Measurements from ENCODE around the gene GALNT15.

GALNT15 gene

DNA sequence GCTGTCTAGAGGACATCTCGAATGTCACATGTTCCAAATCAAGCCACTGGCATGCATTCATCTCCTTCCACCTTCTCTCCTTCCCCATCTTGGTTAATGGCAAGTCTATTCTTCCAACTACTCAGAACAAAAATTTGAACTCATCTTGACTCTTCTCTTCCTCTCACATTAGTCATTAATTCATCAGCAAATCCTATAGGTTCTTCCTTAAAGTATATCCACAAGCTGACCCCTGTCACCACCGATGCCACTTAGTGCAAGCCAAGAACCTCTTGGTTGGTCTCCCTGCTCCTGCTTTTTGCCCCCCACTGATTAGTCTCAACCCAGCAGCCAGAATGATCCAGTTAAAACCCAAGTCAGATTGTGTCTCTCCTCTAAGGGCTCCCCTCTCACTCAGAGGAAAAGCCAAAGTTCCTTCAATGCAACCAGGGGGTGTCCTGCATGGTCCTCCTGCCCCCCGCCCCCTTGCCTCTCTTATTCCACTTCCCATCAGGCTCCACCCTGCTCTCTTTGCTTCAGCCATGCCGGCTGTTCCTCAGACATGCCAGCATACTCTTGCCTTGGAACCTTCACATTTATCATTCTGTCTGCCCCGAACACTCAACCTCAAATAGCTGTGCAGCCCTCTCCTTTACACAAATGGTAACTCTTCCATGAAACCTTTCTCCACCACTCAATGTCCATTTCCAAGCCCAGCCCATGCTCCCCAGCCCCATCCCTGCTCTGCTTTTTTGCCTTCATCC lies 1.0 kb upstream of the GALNT15 start:
- H3K27ac Mint-ChIP-seq (ENCODE audit: low read depth), result no peak overlapping the region
- ATAC-seq (replicated peaks; ENCODE audit: extremely low read depth, poor library complexity, severe bottlenecking), result no peak
- H3K36me3 Mint-ChIP-seq (ENCODE audit: insufficient read depth), result no peaks in the 10 kb centered on the region
- no peak for DNase-seq (ENCODE audit: low spot score in 2 of 2)
- peaks cover 2% of the 10 kb centered on the region for H3K4me1 Mint-ChIP-seq
- H3K9me3 Mint-ChIP-seq, result no peaks in the 10 kb centered on the region
- peaks cover 48% of the 10 kb centered on the region for H3K27me3 Mint-ChIP-seq
- H3K4me3 Mint-ChIP-seq, result no peak overlapping the region

DNA sequence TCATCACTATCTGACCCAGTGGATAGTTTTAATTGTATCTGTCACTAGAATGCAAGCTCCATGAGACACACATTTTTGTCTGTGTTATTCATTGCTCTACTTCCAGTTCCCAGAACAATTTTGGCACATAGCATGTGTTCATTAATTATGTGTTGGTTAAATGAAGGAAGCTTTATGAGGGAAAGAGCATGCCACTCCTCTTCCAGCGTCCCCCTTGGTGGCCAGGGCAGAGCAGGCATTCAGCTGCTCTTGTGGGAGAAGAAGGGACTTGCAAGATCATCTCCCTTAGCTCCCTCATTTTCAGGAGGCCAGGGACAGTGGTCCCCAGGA lies 489 bp upstream of the GALNT15 start:
- Mint-ChIP-seq H3K27me3 (peaks cover 53% of the 10 kb centered on the region), H3K27ac (ENCODE audit: low read depth) (no peak overlapping the region), H3K9me3 (no peaks in the 10 kb centered on the region), H3K36me3 (ENCODE audit: insufficient read depth) (no peaks in the 10 kb centered on the region), H3K4me1 (peaks cover 8% of the 10 kb centered on the region), H3K4me3 (no peak overlapping the region)
- DNase-seq (ENCODE audit: low spot score in 2 of 2), result no peak
- no peak for ATAC-seq (replicated peaks; ENCODE audit: extremely low read depth, poor library complexity, severe bottlenecking)

DNA sequence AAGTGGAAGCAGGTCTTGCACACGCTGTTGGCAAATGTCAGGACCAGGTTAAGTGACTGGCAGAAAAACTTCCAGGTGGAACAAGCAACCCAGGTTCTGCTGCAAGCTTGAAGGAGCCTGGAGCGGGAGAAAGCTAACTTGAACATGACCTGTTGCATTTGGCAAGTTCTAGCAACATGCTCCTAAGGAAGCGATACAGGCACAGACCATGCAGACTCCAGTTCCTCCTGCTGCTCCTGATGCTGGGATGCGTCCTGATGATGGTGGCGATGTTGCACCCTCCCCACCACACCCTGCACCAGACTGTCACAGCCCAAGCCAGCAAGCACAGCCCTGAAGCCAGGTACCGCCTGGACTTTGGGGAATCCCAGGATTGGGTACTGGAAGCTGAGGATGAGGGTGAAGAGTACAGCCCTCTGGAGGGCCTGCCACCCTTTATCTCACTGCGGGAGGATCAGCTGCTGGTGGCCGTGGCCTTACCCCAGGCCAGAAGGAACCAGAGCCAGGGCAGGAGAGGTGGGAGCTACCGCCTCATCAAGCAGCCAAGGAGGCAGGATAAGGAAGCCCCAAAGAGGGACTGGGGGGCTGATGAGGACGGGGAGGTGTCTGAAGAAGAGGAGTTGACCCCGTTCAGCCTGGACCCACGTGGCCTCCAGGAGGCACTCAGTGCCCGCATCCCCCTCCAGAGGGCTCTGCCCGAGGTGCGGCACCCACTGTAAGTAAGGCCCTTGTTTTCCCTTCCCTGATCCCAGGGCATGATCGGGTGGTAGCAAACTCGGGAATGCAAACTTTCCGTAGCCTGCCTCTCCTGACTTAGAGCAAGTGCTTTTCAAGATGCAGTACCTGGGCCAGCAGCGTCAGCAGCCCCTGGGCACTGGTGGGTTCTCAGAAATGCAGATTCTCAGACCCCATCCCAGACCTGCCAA lies 759 bp downstream of the GALNT15 start:
- Mint-ChIP-seq H3K4me1 (peaks cover 9% of the 10 kb centered on the region), H3K4me3 (no peak overlapping the region), H3K27ac (ENCODE audit: low read depth) (no peak overlapping the region), H3K27me3 (peaks cover 57% of the 10 kb centered on the region), H3K9me3 (no peaks in the 10 kb centered on the region), H3K36me3 (ENCODE audit: insufficient read depth) (no peaks in the 10 kb centered on the region)
- DNase-seq (ENCODE audit: low spot score in 2 of 2), result no peak
- ATAC-seq (replicated peaks; ENCODE audit: extremely low read depth, poor library complexity, severe bottlenecking), result no peak

DNA sequence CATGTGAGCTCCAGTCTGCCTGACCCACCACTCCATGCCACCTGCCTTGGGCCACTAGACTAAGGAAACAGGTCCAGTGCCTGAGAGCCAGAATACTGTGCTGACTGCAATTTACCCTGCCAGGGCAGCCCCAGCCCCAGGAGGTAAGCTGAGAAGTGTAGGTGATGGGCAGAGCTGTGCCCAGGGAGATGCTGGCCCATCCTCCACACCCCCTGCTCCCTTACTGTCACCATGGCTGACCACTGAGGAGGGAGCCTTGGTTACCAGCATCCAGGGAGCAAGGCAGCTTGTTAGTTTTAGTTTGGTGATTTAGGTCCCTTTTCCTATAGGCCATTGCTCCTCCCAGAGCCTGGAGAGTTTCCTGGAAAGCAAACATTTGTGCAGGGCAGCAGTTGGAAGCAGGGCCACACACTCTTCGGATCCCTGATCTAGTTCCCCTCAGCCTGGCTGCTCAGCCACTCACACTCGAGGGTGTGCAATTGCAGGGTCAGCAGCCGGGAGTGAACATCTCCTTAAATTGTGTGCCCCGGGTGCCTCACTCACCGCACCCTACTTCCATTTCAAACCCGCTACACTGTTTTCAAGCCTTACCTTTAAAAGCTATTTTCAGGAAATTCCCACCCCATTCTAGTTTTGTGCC lies 2.0 kb downstream of the GALNT15 start:
- Mint-ChIP-seq H3K4me3 (no peak overlapping the region), H3K4me1 (peaks cover 9% of the 10 kb centered on the region), H3K36me3 (ENCODE audit: insufficient read depth) (no peaks in the 10 kb centered on the region), H3K27ac (ENCODE audit: low read depth) (no peak overlapping the region), H3K27me3 (peaks cover 53% of the 10 kb centered on the region), H3K9me3 (no peaks in the 10 kb centered on the region)
- no peak for DNase-seq (ENCODE audit: low spot score in 2 of 2)
- ATAC-seq (replicated peaks; ENCODE audit: extremely low read depth, poor library complexity, severe bottlenecking), result no peak

DNA sequence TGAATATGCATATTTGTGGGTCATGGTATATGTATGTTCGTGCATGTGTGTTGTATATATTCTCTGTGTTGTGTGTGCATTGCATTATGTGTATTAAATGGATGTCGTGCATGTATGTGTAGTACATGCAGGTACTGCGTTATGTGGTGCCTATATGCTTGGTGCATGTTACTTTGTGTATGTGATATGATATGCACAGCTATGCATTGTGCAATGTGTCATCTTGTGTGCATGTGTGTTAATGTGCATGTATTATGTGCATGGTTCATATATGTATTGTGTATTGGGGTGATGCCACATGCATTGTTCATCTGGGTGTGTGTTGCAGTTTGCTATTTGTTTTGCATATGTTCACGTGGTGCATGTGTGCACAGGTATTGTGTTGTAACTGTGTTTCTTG lies 2.9 kb downstream of the GALNT15 start:
- Mint-ChIP-seq H3K9me3 (no peaks in the 10 kb centered on the region), H3K4me3 (no peak overlapping the region), H3K27ac (ENCODE audit: low read depth) (no peak overlapping the region), H3K36me3 (ENCODE audit: insufficient read depth) (no peaks in the 10 kb centered on the region), H3K27me3 (peaks cover 45% of the 10 kb centered on the region), H3K4me1 (peaks cover 9% of the 10 kb centered on the region)
- DNase-seq (ENCODE audit: low spot score in 2 of 2) (no peak), ATAC-seq (replicated peaks; ENCODE audit: extremely low read depth, poor library complexity, severe bottlenecking) (no peak)

DNA sequence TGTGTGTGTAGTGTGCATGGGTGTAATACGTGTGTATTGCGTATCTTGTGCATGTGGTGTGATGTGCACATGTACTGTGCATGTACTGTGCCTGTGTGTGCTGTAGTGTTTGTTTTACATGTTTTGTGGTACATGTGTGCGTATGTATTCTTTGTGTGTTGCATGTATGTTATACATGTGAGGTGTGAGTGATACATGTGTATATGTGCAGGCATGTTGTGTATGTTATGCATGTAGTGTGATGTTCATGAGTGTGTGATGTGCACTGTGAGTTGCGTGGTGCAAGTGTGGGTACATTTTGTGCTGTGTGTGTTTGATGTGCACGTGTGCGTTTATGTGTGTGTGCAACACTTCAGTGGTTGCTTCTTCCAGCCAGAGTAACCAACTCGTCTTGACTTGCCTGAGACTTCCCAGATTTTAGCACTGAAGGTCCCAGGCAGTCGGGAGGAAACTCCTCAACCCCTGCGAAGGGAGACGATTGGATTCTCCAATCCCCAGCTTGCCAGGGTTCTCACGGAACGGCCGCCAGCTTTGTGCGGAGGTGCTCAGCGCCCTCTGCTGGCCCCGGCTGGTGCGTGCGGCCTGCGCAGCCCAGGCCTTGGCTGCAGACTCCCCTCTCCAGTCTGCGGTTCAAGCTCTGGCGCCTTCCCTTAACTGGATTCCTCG lies 3.6 kb downstream of the GALNT15 start:
- H3K27ac Mint-ChIP-seq (ENCODE audit: low read depth), result no peak overlapping the region
- no peaks in the 10 kb centered on the region for H3K36me3 Mint-ChIP-seq (ENCODE audit: insufficient read depth)
- no peaks in the 10 kb centered on the region for H3K9me3 Mint-ChIP-seq
- H3K4me1 Mint-ChIP-seq, result peaks cover 9% of the 10 kb centered on the region
- no peak overlapping the region for H3K4me3 Mint-ChIP-seq
- peaks cover 45% of the 10 kb centered on the region for H3K27me3 Mint-ChIP-seq
- DNase-seq (ENCODE audit: low spot score in 2 of 2) (peak; percentile 27 to 36), ATAC-seq (replicated peaks; ENCODE audit: extremely low read depth, poor library complexity, severe bottlenecking) (peak; percentile 49)

DNA sequence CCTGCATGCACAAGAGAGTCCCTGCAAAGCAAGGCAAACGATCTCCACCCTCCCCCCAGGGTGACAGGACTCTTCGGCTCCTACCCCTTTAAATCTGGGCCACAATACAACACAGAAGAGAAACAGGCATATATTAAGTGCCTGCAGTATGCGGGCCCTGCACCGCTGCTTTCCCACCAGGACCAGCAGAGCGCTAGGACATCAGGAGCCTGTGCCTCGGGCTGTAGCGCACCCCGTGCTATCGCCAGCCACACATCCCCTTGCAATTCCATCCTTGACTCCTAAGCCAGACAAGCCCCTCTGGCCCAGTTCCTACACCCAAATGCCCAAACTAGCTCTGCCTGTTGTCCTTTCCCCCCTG lies 4.1 kb downstream of the GALNT15 start:
- Mint-ChIP-seq H3K27ac (ENCODE audit: low read depth) (no peak overlapping the region), H3K9me3 (no peaks in the 10 kb centered on the region), H3K36me3 (ENCODE audit: insufficient read depth) (no peaks in the 10 kb centered on the region), H3K4me1 (peaks cover 9% of the 10 kb centered on the region), H3K4me3 (no peak overlapping the region), H3K27me3 (peaks cover 43% of the 10 kb centered on the region)
- DNase-seq (ENCODE audit: low spot score in 2 of 2) (no peak), ATAC-seq (replicated peaks; ENCODE audit: extremely low read depth, poor library complexity, severe bottlenecking) (no peak)

DNA sequence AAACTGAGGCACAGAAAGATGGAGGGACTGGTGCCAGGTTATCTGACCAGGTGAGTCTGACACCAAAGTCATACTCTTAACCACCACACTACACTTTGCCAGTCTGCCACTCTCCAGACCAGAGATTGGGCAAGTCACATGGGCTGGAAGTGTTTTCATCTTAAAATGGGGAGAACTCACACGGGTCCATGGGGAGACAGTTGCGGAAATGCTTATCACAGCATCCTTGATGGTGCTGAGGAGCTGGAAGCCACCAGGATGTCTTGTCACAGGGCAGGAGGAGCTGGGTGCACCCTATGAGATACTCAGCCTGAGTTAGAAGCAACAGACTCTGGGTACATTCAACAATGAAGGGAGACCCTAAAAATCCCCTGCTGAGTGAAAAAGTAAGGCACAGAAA lies 4.8 kb downstream of the GALNT15 start:
- H3K4me1 Mint-ChIP-seq, result peaks cover 9% of the 10 kb centered on the region
- peaks cover 36% of the 10 kb centered on the region for H3K27me3 Mint-ChIP-seq
- no peaks in the 10 kb centered on the region for H3K36me3 Mint-ChIP-seq (ENCODE audit: insufficient read depth)
- ATAC-seq (replicated peaks; ENCODE audit: extremely low read depth, poor library complexity, severe bottlenecking) (no peak), DNase-seq (ENCODE audit: low spot score in 2 of 2) (no peak)
- no peak overlapping the region for H3K27ac Mint-ChIP-seq (ENCODE audit: low read depth)
- no peaks in the 10 kb centered on the region for H3K9me3 Mint-ChIP-seq
- H3K4me3 Mint-ChIP-seq, result no peak overlapping the region

DNA sequence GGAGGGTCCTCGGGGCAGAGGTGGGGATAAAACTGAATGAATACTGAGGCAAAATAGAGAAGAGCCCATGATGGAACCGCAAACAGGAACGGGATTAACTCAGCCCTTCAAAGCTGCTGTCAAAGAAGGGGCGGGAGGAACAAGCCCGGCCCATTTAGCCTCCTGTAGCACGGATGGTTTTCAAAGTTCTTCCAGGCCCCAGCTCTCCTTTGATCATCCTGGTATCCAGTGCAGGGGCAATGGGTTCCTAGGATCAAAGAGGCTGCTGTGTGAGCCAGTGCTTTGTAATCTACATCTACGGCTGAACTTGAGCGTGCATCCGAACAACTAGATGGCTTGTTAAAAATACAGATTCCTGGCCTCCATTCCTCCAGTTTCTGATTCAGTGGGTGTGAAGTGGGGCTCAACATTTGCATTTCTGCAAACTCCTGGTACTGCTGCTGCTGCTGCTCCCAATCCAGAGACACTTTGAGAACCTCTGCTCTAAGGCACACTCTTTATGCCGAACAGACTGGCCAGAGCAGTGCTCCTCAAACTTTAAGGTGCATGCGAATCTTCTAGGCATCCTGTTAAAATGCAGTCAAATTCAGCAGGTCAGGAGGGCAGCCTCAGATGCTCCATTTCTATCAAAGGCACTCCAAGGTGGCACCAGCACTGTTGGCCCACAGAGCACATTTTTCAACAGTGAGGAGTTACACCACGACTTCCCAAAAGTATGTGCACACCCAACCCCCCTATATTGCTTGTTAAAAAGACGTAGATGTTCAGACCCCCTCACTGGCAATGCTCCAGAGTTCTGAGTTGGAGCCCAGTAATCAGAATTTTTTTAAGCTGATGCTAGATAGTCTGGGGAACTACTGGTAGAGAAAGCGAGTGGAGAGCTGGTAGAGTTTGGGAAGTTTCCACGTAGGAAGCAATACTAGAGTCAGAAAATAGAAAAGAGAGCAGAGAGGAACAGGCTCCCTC lies 5.6 kb downstream of the GALNT15 start:
- ATAC-seq (replicated peaks; ENCODE audit: extremely low read depth, poor library complexity, severe bottlenecking), result no peak

DNA sequence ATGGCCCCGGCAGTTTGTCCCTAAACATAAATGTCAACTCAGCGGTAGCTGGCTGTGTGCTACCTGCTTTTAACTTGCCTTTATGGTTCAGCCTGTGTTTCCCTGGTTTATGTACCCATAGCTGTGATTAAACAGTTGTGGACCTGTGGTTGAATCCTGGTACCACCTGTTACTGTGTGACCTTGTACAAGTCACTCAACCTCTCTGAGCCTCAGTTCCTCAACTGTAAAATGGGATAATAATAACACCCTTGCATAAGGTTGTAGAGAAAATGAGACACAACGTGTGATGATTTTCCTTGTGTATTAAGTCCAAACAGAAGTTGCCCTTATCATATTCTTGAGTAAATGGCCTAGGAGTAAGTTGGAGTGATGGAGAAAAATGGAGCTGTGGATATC lies 6.3 kb downstream of the GALNT15 start:
- H3K4me1 Mint-ChIP-seq, result peaks cover 9% of the 10 kb centered on the region
- DNase-seq (ENCODE audit: low spot score in 2 of 2), result no peak
- no peaks in the 10 kb centered on the region for H3K9me3 Mint-ChIP-seq
- H3K27ac Mint-ChIP-seq (ENCODE audit: low read depth), result no peak overlapping the region
- H3K27me3 Mint-ChIP-seq, result peaks cover 32% of the 10 kb centered on the region
- no peak for ATAC-seq (replicated peaks; ENCODE audit: extremely low read depth, poor library complexity, severe bottlenecking)
- no peak overlapping the region for H3K4me3 Mint-ChIP-seq
- no peaks in the 10 kb centered on the region for H3K36me3 Mint-ChIP-seq (ENCODE audit: insufficient read depth)

More for the DNA sequence above, 5.6 kb downstream of the GALNT15 start:
- Mint-ChIP-seq H3K27ac (ENCODE audit: low read depth) (no peak overlapping the region), H3K4me3 (no peak overlapping the region), H3K4me1 (peaks cover 9% of the 10 kb centered on the region), H3K9me3 (no peaks in the 10 kb centered on the region), H3K36me3 (ENCODE audit: insufficient read depth) (no peaks in the 10 kb centered on the region), H3K27me3 (peaks cover 32% of the 10 kb centered on the region)
- DNase-seq (ENCODE audit: low spot score in 2 of 2), result no peak

DNA sequence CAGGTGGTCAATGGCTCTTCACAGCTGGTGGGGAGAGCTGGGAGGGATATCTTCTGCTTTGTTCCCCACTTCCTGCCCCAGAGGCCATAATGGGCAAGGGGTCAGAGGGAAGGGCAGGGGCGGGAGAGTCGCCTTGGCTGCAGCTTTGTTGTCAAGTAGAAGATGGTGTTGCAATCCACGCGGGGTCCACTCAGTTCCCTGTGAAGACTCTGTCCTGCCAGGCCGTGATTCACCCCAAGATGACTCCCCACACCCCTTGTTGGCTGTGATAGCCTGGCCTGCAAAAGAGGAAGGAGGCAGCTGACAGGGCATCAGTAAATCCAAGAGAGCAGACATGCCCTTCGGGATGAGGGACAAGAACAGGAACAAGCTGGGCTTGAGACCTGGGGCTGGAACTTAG lies 6.9 kb downstream of the GALNT15 start:
- H3K4me3 Mint-ChIP-seq, result no peak overlapping the region
- ATAC-seq (replicated peaks; ENCODE audit: extremely low read depth, poor library complexity, severe bottlenecking), result no peak
- no peak overlapping the region for H3K27ac Mint-ChIP-seq (ENCODE audit: low read depth)
- DNase-seq (ENCODE audit: low spot score in 2 of 2), result no peak
- H3K36me3 Mint-ChIP-seq (ENCODE audit: insufficient read depth), result no peaks in the 10 kb centered on the region
- H3K27me3 Mint-ChIP-seq, result peaks cover 27% of the 10 kb centered on the region
- no peaks in the 10 kb centered on the region for H3K9me3 Mint-ChIP-seq
- H3K4me1 Mint-ChIP-seq, result peaks cover 9% of the 10 kb centered on the region

DNA sequence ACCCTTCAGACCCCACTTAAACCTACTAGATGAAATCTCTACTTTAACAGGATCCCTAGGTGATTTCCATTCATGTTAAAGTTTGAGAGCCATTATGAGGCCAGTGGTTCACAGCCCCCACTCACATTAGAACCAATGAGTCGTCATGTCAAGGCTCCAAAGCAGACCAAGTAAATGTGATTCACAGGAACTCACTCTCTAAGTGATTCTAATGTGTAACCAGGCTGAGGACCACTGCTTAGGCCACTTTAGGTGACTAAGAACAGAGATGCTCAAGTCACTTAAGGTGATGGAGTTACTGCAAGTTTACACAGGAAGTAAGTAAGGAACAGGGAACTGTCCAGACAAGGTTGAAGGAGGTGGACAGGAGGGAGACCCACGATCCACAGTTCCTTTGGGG lies 7.7 kb downstream of the GALNT15 start:
- DNase-seq (ENCODE audit: low spot score in 2 of 2) (no peak), ATAC-seq (replicated peaks; ENCODE audit: extremely low read depth, poor library complexity, severe bottlenecking) (no peak)
- Mint-ChIP-seq H3K27me3 (peaks cover 19% of the 10 kb centered on the region), H3K9me3 (no peaks in the 10 kb centered on the region), H3K36me3 (ENCODE audit: insufficient read depth) (no peaks in the 10 kb centered on the region), H3K4me1 (peaks cover 9% of the 10 kb centered on the region), H3K27ac (ENCODE audit: low read depth) (no peak overlapping the region), H3K4me3 (no peak overlapping the region)
